ENCODE measurements around the gene CEL. TPM values are rescaled to one million over a fixed set of nuclear protein-coding genes. Genes with fewer than 3 reads are reported as not detected.
A peak's percentile ranks its signal among the peaks of the same experiment; 100 is the strongest.

Gene CEL
- total and polyA plus RNA-seq, 5 donors from 2014 or later, result 0.37 TPM; not detected in 4

DNA sequence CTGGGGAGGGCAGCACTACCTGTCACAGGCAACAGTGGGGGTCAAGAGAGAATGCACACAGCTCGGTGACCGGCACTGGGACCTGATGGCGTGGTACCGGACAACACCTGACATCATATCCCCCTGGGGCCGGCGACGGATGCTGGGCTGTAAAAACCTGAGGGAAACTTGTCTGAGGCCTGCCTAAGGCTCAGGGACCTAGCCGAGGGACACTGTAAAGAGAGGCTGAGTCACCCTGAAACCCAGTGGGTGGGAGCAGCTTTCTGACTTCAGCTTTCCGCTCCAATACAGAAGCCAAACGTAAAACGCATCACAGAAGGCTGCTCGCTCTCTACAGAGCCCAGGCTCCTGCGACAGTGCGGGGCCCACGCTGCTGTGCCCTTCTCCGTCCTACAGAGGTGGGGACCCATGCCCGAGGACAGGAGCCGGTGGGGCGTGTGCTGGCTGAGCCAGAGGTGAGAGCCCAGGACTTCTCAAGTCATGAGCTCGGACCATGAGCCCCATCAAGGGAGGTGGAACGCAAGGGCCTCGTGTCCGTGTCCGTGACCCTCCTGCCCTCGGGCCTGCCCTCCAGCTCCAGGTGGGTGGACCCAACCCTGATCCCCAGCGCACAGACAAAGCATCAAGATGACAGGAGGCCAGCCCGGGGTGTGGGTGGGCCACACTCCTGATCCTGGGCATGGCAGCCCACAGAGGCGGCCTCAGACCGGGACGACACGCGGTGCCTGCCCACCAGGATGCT lies 54.0 kb downstream of the CEL start:
- no peak overlapping the region for H3K4me3 ChIP-seq (ENCODE audit: low read depth, low read length)
- H3K4me1 ChIP-seq (ENCODE audit: control insufficient read depth, insufficient read depth, low read length, poor library complexity, severe bottlenecking), result peaks cover 85% of the 10 kb centered on the region
- Mint-ChIP-seq H3K4me1 (peaks cover 0 to 79% (median 19%) of the 10 kb centered on the region in 4 donors), H3K36me3 (no peaks in the 10 kb centered on the region), H3K4me3 (peak overlapping the region; percentile 74 to 87 (median 80)), H3K9me3 (no peaks in the 10 kb centered on the region), H3K27ac (peak overlapping the region; percentile 32 to 95 (median 93)), H3K27me3 (no peaks in the 10 kb centered on the region)
- H3K36me3 ChIP-seq (ENCODE audit: control insufficient read depth, insufficient read depth, low read length), result peaks cover 13% of the 10 kb centered on the region
- H3K9me3 ChIP-seq (ENCODE audit: control insufficient read depth in 2 of 2, low read length in 2 of 2), result no peaks in the 10 kb centered on the region
- no peaks in the 10 kb centered on the region for H3K27me3 ChIP-seq (ENCODE audit: control insufficient read depth, insufficient read depth, low read length)
- peak overlapping the region; percentile 77 for H3K27ac ChIP-seq (ENCODE audit: insufficient read depth, low read length, poor library complexity, severe bottlenecking)
- DNase-seq (peak; percentile 51 to 90 (median 63)), ATAC-seq (ENCODE audit: low read depth in 2 of 2) (peak; percentile 90 to 93)

DNA sequence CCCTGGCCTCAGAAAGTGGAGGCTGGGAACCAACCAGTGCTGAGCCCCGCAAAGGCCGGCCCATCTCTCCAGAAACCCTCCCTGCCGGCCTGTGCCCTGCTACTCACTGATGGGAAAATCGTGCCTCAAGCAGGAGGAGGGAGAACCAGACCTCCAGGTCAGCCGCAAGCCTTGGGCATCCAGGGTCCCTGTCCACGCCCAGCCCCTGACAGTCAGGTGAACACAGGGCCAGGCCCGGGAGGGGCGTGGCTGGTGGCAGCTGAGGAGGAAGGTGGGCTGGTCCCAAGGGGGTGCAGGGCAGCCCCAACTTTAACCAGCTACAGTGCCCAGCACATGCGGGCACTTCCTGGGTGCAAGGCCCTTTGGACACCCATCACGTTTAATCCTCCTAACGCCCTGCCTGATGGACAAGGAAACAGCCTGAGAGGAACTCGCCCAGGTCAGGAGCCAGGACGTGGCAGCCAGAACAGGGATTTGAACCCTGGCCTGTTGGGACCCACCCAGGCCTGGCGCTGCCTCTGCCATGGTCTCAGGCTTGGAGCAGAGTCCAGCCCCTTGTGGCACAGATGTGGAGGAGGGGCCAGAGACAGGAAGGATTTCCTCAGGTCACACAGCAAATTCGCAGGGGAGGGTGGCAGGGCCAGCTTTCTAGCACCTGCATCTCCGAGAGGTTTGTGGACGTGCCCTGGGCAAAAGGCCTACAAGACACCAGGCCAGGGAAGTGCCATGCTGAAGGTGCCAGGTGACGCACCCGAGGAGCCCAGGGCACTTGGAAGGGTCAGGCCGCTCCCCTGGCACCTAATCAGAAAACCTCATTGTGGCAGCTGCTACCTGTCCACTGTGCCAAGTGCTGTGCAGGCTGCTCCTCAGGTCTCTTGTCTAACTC lies 54.8 kb downstream of the CEL start:
- Histone ChIP-seq H3K4me3 (ENCODE audit: low read depth, low read length) (no peak overlapping the region), H3K4me1 (ENCODE audit: control insufficient read depth, insufficient read depth, low read length, poor library complexity, severe bottlenecking) (peaks cover 90% of the 10 kb centered on the region), H3K27ac (ENCODE audit: insufficient read depth, low read length, poor library complexity, severe bottlenecking) (peak overlapping the region; percentile 77), H3K27me3 (ENCODE audit: control insufficient read depth, insufficient read depth, low read length) (no peaks in the 10 kb centered on the region), H3K9me3 (ENCODE audit: control insufficient read depth in 2 of 2, low read length in 2 of 2) (no peaks in the 10 kb centered on the region), H3K36me3 (ENCODE audit: control insufficient read depth, insufficient read depth, low read length) (peaks cover 7% of the 10 kb centered on the region)
- H3K36me3 Mint-ChIP-seq, result no peaks in the 10 kb centered on the region
- peak overlapping the region; percentile 38 to 95 (median 93) for H3K27ac Mint-ChIP-seq
- H3K4me1 Mint-ChIP-seq, result peaks cover 0 to 80% (median 22%) of the 10 kb centered on the region in 4 donors
- no peak for DNase-seq
- ATAC-seq (ENCODE audit: low read depth in 2 of 2), result no peak
- peak overlapping the region in 1 of 4 donors; percentile 68 for H3K4me3 Mint-ChIP-seq
- no peaks in the 10 kb centered on the region for H3K27me3 Mint-ChIP-seq
- no peaks in the 10 kb centered on the region for H3K9me3 Mint-ChIP-seq

- Mint-ChIP-seq H3K27me3 (no peaks in the 10 kb centered on the region), H3K4me3 (peak overlapping the region in 3 of 4 donors; percentile 52 to 59 (median 54)), H3K9me3 (no peaks in the 10 kb centered on the region), H3K36me3 (no peaks in the 10 kb centered on the region), H3K4me1 (peaks cover 0 to 87% (median 29%) of the 10 kb centered on the region in 4 donors), H3K27ac (peak overlapping the region; percentile 23 to 78 (median 71))
- ATAC-seq (ENCODE audit: low read depth in 2 of 2) (no peak), DNase-seq (no peak)
- Histone ChIP-seq H3K36me3 (ENCODE audit: control insufficient read depth, insufficient read depth, low read length) (no peaks in the 10 kb centered on the region), H3K4me1 (ENCODE audit: control insufficient read depth, insufficient read depth, low read length, poor library complexity, severe bottlenecking) (peaks cover 94% of the 10 kb centered on the region), H3K27ac (ENCODE audit: insufficient read depth, low read length, poor library complexity, severe bottlenecking) (peak overlapping the region; percentile 15), H3K9me3 (ENCODE audit: control insufficient read depth in 2 of 2, low read length in 2 of 2) (no peaks in the 10 kb centered on the region), H3K27me3 (ENCODE audit: control insufficient read depth, insufficient read depth, low read length) (no peaks in the 10 kb centered on the region), H3K4me3 (ENCODE audit: low read depth, low read length) (no peak overlapping the region)
Observed at GRCh38 chr9:133117271-133118178, 55.7 kb downstream of the CEL start.

- peak overlapping the region in 2 of 4 donors; percentile 7 to 52 for H3K4me3 Mint-ChIP-seq
- H3K36me3 ChIP-seq (ENCODE audit: control insufficient read depth, insufficient read depth, low read length), result no peaks in the 10 kb centered on the region
- no peak overlapping the region for H3K4me3 ChIP-seq (ENCODE audit: low read depth, low read length)
- peak overlapping the region in 2 of 3 donors; percentile 23 to 78 for H3K27ac Mint-ChIP-seq
- no peaks in the 10 kb centered on the region for H3K27me3 Mint-ChIP-seq
- no peak overlapping the region for H3K27ac ChIP-seq (ENCODE audit: insufficient read depth, low read length, poor library complexity, severe bottlenecking)
- H3K36me3 Mint-ChIP-seq, result no peaks in the 10 kb centered on the region
- H3K9me3 ChIP-seq (ENCODE audit: control insufficient read depth in 2 of 2, low read length in 2 of 2), result no peaks in the 10 kb centered on the region
- H3K9me3 Mint-ChIP-seq, result no peaks in the 10 kb centered on the region
- peaks cover 91% of the 10 kb centered on the region for H3K4me1 ChIP-seq (ENCODE audit: control insufficient read depth, insufficient read depth, low read length, poor library complexity, severe bottlenecking)
- H3K4me1 Mint-ChIP-seq, result peaks cover under 1 to 85% (median 34%) of the 10 kb centered on the region in 4 donors
- no peak for DNase-seq
- no peaks in the 10 kb centered on the region for H3K27me3 ChIP-seq (ENCODE audit: control insufficient read depth, insufficient read depth, low read length)
- ATAC-seq (ENCODE audit: low read depth in 2 of 2), result no peak
Observed at GRCh38 chr9:133118179-133118520, 56.4 kb downstream of the CEL start.

DNA sequence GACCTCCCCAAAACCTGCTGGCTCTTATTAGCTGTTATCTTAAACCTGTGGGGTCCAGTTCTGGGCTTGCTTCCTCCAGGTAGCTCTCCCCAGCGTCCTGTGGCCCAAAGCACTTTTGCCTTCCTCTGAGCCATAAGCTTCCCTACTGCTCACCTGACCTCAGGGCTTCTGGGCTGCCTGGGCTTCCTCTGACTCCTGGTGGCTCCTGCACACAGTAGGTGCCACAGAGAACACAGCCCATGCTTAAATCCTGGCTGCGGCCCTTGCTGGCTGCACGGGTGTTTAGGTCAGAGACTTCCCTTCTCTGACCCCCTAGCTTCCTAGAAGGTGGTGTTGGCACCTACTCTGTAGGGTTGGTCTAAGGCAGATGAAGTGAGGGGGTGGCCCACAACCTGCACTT lies 56.8 kb downstream of the CEL start:
- Mint-ChIP-seq H3K4me1 (peaks cover 5 to 85% (median 37%) of the 10 kb centered on the region in 4 donors), H3K27ac (peak overlapping the region in 2 of 3 donors; percentile 78), H3K9me3 (no peaks in the 10 kb centered on the region), H3K27me3 (no peaks in the 10 kb centered on the region), H3K4me3 (peak overlapping the region; percentile 52 to 96 (median 86)), H3K36me3 (no peaks in the 10 kb centered on the region)
- no peaks in the 10 kb centered on the region for H3K36me3 ChIP-seq (ENCODE audit: control insufficient read depth, insufficient read depth, low read length)
- no peak overlapping the region for H3K4me3 ChIP-seq (ENCODE audit: low read depth, low read length)
- H3K27me3 ChIP-seq (ENCODE audit: control insufficient read depth, insufficient read depth, low read length), result no peaks in the 10 kb centered on the region
- ATAC-seq (ENCODE audit: low read depth in 2 of 2), result no peak
- no peak overlapping the region for H3K27ac ChIP-seq (ENCODE audit: insufficient read depth, low read length, poor library complexity, severe bottlenecking)
- H3K4me1 ChIP-seq (ENCODE audit: control insufficient read depth, insufficient read depth, low read length, poor library complexity, severe bottlenecking), result peaks cover 90% of the 10 kb centered on the region
- DNase-seq, result no peak
- no peaks in the 10 kb centered on the region for H3K9me3 ChIP-seq (ENCODE audit: control insufficient read depth in 2 of 2, low read length in 2 of 2)

DNA sequence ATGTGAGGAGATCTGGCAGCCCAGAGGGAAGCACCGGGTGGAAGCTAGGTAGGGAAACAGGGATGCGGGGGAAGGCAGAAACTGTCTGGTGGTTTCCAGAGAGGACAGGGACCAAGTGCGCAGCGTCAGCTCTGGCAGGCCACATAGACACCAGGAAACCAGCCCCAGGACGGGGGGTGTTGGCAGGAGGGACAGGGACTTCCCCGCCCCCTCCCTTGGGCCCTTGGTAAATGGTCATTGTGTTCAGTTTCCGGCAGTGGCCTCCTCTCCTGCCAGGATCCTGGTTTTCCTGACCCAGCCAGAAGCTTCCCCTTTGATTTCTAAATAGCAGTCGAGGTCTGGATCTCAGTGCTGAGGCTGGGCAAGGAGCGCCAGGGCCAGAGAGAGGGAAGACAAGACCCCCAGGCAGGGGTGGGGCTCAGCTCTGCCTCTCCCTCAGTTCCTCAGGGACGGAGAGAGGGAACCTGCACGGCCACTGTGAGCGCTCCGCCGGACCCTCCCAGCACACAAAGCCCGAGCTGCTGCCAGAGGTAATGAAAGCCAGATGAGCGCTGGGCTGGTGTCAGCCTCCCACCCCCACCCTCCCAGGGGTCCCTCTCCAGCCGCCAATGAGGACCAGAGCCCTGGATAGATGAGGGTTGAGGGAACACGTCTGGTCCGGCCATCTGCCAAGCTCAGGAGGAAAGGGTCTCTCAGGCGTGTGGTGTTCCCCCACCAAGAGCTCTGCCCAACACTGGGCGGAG lies 57.5 kb downstream of the CEL start:
- H3K27ac ChIP-seq (ENCODE audit: insufficient read depth, low read length, poor library complexity, severe bottlenecking), result peak overlapping the region; percentile 23
- H3K4me1 ChIP-seq (ENCODE audit: control insufficient read depth, insufficient read depth, low read length, poor library complexity, severe bottlenecking), result peaks cover 87% of the 10 kb centered on the region
- H3K4me3 Mint-ChIP-seq, result peak overlapping the region; percentile 84 to 96 (median 86)
- H3K27me3 ChIP-seq (ENCODE audit: control insufficient read depth, insufficient read depth, low read length), result no peaks in the 10 kb centered on the region
- H3K27me3 Mint-ChIP-seq, result no peaks in the 10 kb centered on the region
- DNase-seq, result no peak
- no peaks in the 10 kb centered on the region for H3K36me3 ChIP-seq (ENCODE audit: control insufficient read depth, insufficient read depth, low read length)
- peaks cover 12 to 84% (median 42%) of the 10 kb centered on the region in 4 donors for H3K4me1 Mint-ChIP-seq
- peak overlapping the region in 2 of 3 donors; percentile 78 for H3K27ac Mint-ChIP-seq
- H3K9me3 Mint-ChIP-seq, result no peaks in the 10 kb centered on the region
- no peaks in the 10 kb centered on the region for H3K9me3 ChIP-seq (ENCODE audit: control insufficient read depth in 2 of 2, low read length in 2 of 2)
- no peak for ATAC-seq (ENCODE audit: low read depth in 2 of 2)
- no peaks in the 10 kb centered on the region for H3K36me3 Mint-ChIP-seq
- no peak overlapping the region for H3K4me3 ChIP-seq (ENCODE audit: low read depth, low read length)

All from CD4-positive, CD25-positive, alpha-beta regulatory T cell (primary cell).